GM23338 (cell line): ENCODE results near the gene KDM1A. TPM values are rescaled to one million over a fixed set of nuclear protein-coding genes. Genes with fewer than 3 reads are reported as not detected.

Source experiments
- ATAC-seq: fragments of 200-7000 bp; cut with Tn5 transposase; 3 replicates; pipeline ENCODE4 v1.9.1; 2020
- DNase-seq: peaks from one replicate; pipeline ENCODE4 v3.0.0-alpha.2; 2015; ENCODE audit warnings: low spot score
- H2AFZ ChIP-seq: fragments of 200-600 bp; sonication (generic); 2 replicates; pipeline ENCODE4 v1.8.0; 2016; ENCODE audit warnings: antibody characterized with exemption, mild to moderate bottlenecking, moderate library complexity
- H3F3A ChIP-seq: fragments of 200-600 bp; sonication (generic); replicated peaks from 2 replicates; pipeline ENCODE4 v1.8.0; 2017; ENCODE audit warnings: antibody characterized with exemption, mixed run types, low read depth
- H3K27ac ChIP-seq: fragments of 200-600 bp; sonication (generic); 2 replicates; pipeline ENCODE4 v1.6.1; 2016; ENCODE audit warnings: low read depth
- H3K27me3 ChIP-seq: fragments of 200-600 bp; sonication (generic); 2 replicates; pipeline ENCODE4 v1.8.0; 2016; ENCODE audit warnings: mild to moderate bottlenecking, mixed run types, moderate library complexity; ENCODE audit not compliant: insufficient read depth
- H3K36me3 ChIP-seq: fragments of 200-600 bp; sonication (generic); 2 replicates; pipeline ENCODE4 v1.8.0; 2016; ENCODE audit warnings: mild to moderate bottlenecking; ENCODE audit not compliant: insufficient read depth
- H3K4me1 ChIP-seq: fragments of 200-600 bp; sonication (generic); 2 replicates; pipeline ENCODE4 v1.8.0; 2016; ENCODE audit warnings: mild to moderate bottlenecking, moderate library complexity; ENCODE audit not compliant: insufficient read depth
- H3K4me2 ChIP-seq: fragments of 200-600 bp; sonication (generic); 2 replicates; pipeline ENCODE4 v1.7.1; 2017; ENCODE audit warnings: mixed run types
- H3K4me3 ChIP-seq: fragments of 200-600 bp; sonication (generic); 2 replicates; pipeline ENCODE4 v1.6.1; 2016; ENCODE audit warnings: mixed run types
- H3K79me2 ChIP-seq: fragments of 200-600 bp; sonication (generic); replicated peaks from 2 replicates; pipeline ENCODE4 v1.8.0; 2017; ENCODE audit warnings: mild to moderate bottlenecking; ENCODE audit not compliant: insufficient read depth
- H3K9me2 ChIP-seq: fragments of 200-600 bp; sonication (generic); 2 replicates; pipeline ENCODE4 v1.8.0; 2017; ENCODE audit not compliant: insufficient read depth
- H4K20me1 ChIP-seq: fragments of 200-600 bp; sonication (generic); replicated peaks from 2 replicates; pipeline ENCODE4 v1.8.0; 2017; ENCODE audit warnings: mild to moderate bottlenecking; ENCODE audit not compliant: insufficient read depth
- H3K27ac Mint-ChIP-seq: 2 replicates; pipeline ENCODE4 v1.8.0; 2020; ENCODE audit warnings: inconsistent platforms, mild to moderate bottlenecking, moderate library complexity, mixed read lengths
- H3K27me3 Mint-ChIP-seq: 3 replicates; pipeline ENCODE4 v1.8.0; 2022; ENCODE audit warnings: low read depth, mild to moderate bottlenecking, moderate library complexity, mixed read lengths, inconsistent platforms; ENCODE audit not compliant: insufficient read depth, poor library complexity
- H3K36me3 Mint-ChIP-seq: 3 replicates; pipeline ENCODE4 v1.8.0; 2021; ENCODE audit warnings: low read depth, mild to moderate bottlenecking, inconsistent platforms, moderate library complexity, mixed read lengths
- H3K4me1 Mint-ChIP-seq: 3 replicates; pipeline ENCODE4 v1.8.0; 2020; ENCODE audit warnings: mild to moderate bottlenecking, inconsistent platforms, mixed read lengths
- H3K4me3 Mint-ChIP-seq: 3 replicates; pipeline ENCODE4 v1.8.0; 2021; ENCODE audit warnings: moderate library complexity, mild to moderate bottlenecking, inconsistent platforms, mixed read lengths
- H3K9me3 Mint-ChIP-seq: 3 replicates; pipeline ENCODE4 v1.8.0; 2020; ENCODE audit warnings: moderate library complexity, mild to moderate bottlenecking, inconsistent platforms, mixed read lengths
- CREB1 ChIP-seq: fragments of 250-450 bp; sonication (Bioruptor Pico); IDR thresholded peaks from 2 replicates; pipeline ENCODE4 v1.5.0; 2020; ENCODE audit warnings: low read depth, mild to moderate bottlenecking, moderate library complexity
- EZH2 ChIP-seq: fragments of 200-600 bp; sonication (generic); IDR thresholded peaks from one replicate; pipeline ENCODE4 v1.8.0; 2017; ENCODE audit warnings: antibody characterized with exemption, mild to moderate bottlenecking, low read depth; ENCODE audit not compliant: unreplicated experiment
- EZH2phosphoT487 ChIP-seq: fragments of 200-600 bp; sonication (generic); IDR thresholded peaks from one replicate; pipeline ENCODE4 v1.8.1; 2018; ENCODE audit warnings: antibody characterized with exemption; ENCODE audit not compliant: unreplicated experiment
- JUNB ChIP-seq: IDR thresholded peaks from one replicate; pipeline ENCODE4 v1.6.1; 2016; ENCODE audit warnings: antibody characterized with exemption; ENCODE audit not compliant: unreplicated experiment
- NANOG ChIP-seq: IDR thresholded peaks from 2 replicates; pipeline ENCODE4 v1.6.1; 2016; ENCODE audit warnings: antibody characterized with exemption, borderline replicate concordance
- POLR2AphosphoS5 ChIP-seq: IDR thresholded peaks from 2 replicates; pipeline ENCODE4 v1.6.1; 2016; ENCODE audit warnings: antibody characterized with exemption, low read depth
- STAT1 ChIP-seq: IDR thresholded peaks from one replicate; pipeline ENCODE4 v1.6.1; 2016; ENCODE audit warnings: antibody characterized with exemption; ENCODE audit not compliant: unreplicated experiment
- ZNF114 ChIP-seq: fragments of 250-450 bp; sonication (Bioruptor Pico); IDR thresholded peaks from 2 replicates; pipeline ENCODE4 v1.5.0; 2020; ENCODE audit warnings: mild to moderate bottlenecking, moderate library complexity
- ZNF331 ChIP-seq: fragments of 250-450 bp; sonication (Bioruptor Pico); IDR thresholded peaks from 2 replicates; pipeline ENCODE4 v1.5.0; 2020; ENCODE audit warnings: low read depth, mild to moderate bottlenecking, moderate library complexity
- polyA plus RNA-seq: library from polyadenylated mRNA; unstranded; fragments of >200 nt; fragmentation: Nextera tagmentation; extraction: Ambion mirVana; gene quantifications from 2 replicates; pipeline ENCODE4 v1.2.1, GENCODE V29; 2016
- total RNA-seq: library from RNA; depleted of rRNA; stranded (reverse); fragments of >200 nt; shearing (Covaris generic); gene quantifications from 2 replicates; pipeline ENCODE4 v1.2.3, GENCODE V29; 2014
- TF ChIP-seq, protein P1 (sequence below), 2 experiments: fragments of 200-600 bp in 1 of 2; sonication (generic) in 1 of 2; conservative IDR thresholded peaks; 2 replicates each; pipeline versions ENCODE4 v1.5.1 to v1.6.1; 2016 to 2017; ENCODE audit warnings: antibody characterized with exemption in 2 of 2, low read depth in 2 of 2, mild to moderate bottlenecking in 2 of 2, moderate library complexity in 1 of 2
- TF ChIP-seq, protein P2 (sequence below): fragments of 250-450 bp; sonication (Bioruptor Pico); IDR thresholded peaks from 2 replicates; pipeline ENCODE4 v1.5.0; 2020; ENCODE audit warnings: mild to moderate bottlenecking, moderate library complexity
- TF ChIP-seq, protein P3 (sequence below): IDR thresholded peaks from 2 replicates; pipeline ENCODE4 v1.6.1; 2016; ENCODE audit warnings: antibody characterized with exemption
- TF ChIP-seq, protein P4 (sequence below): IDR thresholded peaks from one replicate; pipeline ENCODE4 v1.6.1; 2018; ENCODE audit warnings: antibody characterized with exemption; ENCODE audit not compliant: unreplicated experiment

KDM1A gene
- total and polyA plus RNA-seq, 2 experiments from 2014 or later = 86.4 to 252 TPM

DNA sequence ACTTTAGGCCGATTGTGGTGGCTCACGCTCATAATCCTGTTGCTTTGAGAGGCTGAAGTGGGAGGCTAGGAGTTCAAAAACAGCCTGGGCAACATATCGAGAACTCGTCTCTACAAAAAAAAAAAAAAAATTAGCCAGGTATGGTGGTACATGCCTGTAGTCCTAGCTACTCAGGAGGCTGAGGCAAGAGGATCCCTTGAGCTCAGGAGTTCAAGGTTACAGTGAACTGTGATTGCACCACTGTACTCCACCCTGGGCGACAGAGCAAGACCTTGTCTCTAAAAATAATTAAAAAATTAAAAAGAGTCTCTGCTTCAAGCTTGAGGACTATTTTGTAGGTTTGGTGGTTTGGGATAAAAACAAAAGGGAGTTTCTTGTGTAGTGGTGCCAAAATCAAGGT lies 21.2 kb downstream of the KDM1A start (continued):
- TF ChIP-seq STAT1 = no peak
- TF ChIP-seq, protein P1, sequence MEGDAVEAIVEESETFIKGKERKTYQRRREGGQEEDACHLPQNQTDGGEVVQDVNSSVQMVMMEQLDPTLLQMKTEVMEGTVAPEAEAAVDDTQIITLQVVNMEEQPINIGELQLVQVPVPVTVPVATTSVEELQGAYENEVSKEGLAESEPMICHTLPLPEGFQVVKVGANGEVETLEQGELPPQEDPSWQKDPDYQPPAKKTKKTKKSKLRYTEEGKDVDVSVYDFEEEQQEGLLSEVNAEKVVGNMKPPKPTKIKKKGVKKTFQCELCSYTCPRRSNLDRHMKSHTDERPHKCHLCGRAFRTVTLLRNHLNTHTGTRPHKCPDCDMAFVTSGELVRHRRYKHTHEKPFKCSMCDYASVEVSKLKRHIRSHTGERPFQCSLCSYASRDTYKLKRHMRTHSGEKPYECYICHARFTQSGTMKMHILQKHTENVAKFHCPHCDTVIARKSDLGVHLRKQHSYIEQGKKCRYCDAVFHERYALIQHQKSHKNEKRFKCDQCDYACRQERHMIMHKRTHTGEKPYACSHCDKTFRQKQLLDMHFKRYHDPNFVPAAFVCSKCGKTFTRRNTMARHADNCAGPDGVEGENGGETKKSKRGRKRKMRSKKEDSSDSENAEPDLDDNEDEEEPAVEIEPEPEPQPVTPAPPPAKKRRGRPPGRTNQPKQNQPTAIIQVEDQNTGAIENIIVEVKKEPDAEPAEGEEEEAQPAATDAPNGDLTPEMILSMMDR (conservative IDR thresholded peaks at IDR 0.05; ENCODE audit: low read depth in 2 of 2) = no peak
- no peak for TF ChIP-seq EZH2
- no peak for TF ChIP-seq CREB1
- no peak for TF ChIP-seq JUNB

DNA sequence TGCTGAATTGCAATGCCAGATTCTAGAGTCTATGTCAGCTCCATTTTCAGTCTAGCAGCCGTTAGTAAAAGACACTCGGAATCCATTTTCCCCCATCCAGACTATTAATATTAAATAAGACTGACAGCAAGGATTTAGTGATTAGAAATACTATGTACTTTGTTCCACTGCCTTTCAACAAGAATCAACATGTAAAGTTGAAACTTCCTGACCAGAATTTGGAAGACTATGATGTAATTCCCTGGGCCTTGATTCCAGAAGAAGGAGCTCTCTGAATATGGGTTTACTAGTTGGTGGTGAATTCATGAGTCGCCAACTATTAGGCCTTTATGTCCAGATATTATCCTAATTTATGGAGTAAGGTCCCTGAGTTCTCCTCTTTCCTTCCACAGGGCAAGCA lies 24.8 kb downstream of the KDM1A start:
- Histone ChIP-seq H2AFZ (no peak overlapping the region), H3K27ac (no peak overlapping the region), H3K79me2 (peaks cover 98% of the 10 kb centered on the region), H3K4me3 (no peak overlapping the region), H4K20me1 (peaks cover 64% of the 10 kb centered on the region), H3K4me2 (no peak overlapping the region), H3K4me1 (peaks cover 2% of the 10 kb centered on the region; the same call in 1 of the 2 replicates), H3K27me3 (no peaks in the 10 kb centered on the region), H3K36me3 (no peaks in the 10 kb centered on the region), H3F3A (no peaks in the 10 kb centered on the region), H3K9me2 (no peaks in the 10 kb centered on the region)
- H3K27me3 Mint-ChIP-seq = no peaks in the 10 kb centered on the region
- peaks cover 10% of the 10 kb centered on the region; the same call in 2 of the 3 replicates for H3K36me3 Mint-ChIP-seq
- DNase-seq (no peak), ATAC-seq (no peak)
- H3K27ac Mint-ChIP-seq = no peak overlapping the region
- H3K4me3 Mint-ChIP-seq = no peak overlapping the region
- H3K4me1 Mint-ChIP-seq = peaks cover 26% of the 10 kb centered on the region
- no peaks in the 10 kb centered on the region for H3K9me3 Mint-ChIP-seq
- TF ChIP-seq, protein P2, sequence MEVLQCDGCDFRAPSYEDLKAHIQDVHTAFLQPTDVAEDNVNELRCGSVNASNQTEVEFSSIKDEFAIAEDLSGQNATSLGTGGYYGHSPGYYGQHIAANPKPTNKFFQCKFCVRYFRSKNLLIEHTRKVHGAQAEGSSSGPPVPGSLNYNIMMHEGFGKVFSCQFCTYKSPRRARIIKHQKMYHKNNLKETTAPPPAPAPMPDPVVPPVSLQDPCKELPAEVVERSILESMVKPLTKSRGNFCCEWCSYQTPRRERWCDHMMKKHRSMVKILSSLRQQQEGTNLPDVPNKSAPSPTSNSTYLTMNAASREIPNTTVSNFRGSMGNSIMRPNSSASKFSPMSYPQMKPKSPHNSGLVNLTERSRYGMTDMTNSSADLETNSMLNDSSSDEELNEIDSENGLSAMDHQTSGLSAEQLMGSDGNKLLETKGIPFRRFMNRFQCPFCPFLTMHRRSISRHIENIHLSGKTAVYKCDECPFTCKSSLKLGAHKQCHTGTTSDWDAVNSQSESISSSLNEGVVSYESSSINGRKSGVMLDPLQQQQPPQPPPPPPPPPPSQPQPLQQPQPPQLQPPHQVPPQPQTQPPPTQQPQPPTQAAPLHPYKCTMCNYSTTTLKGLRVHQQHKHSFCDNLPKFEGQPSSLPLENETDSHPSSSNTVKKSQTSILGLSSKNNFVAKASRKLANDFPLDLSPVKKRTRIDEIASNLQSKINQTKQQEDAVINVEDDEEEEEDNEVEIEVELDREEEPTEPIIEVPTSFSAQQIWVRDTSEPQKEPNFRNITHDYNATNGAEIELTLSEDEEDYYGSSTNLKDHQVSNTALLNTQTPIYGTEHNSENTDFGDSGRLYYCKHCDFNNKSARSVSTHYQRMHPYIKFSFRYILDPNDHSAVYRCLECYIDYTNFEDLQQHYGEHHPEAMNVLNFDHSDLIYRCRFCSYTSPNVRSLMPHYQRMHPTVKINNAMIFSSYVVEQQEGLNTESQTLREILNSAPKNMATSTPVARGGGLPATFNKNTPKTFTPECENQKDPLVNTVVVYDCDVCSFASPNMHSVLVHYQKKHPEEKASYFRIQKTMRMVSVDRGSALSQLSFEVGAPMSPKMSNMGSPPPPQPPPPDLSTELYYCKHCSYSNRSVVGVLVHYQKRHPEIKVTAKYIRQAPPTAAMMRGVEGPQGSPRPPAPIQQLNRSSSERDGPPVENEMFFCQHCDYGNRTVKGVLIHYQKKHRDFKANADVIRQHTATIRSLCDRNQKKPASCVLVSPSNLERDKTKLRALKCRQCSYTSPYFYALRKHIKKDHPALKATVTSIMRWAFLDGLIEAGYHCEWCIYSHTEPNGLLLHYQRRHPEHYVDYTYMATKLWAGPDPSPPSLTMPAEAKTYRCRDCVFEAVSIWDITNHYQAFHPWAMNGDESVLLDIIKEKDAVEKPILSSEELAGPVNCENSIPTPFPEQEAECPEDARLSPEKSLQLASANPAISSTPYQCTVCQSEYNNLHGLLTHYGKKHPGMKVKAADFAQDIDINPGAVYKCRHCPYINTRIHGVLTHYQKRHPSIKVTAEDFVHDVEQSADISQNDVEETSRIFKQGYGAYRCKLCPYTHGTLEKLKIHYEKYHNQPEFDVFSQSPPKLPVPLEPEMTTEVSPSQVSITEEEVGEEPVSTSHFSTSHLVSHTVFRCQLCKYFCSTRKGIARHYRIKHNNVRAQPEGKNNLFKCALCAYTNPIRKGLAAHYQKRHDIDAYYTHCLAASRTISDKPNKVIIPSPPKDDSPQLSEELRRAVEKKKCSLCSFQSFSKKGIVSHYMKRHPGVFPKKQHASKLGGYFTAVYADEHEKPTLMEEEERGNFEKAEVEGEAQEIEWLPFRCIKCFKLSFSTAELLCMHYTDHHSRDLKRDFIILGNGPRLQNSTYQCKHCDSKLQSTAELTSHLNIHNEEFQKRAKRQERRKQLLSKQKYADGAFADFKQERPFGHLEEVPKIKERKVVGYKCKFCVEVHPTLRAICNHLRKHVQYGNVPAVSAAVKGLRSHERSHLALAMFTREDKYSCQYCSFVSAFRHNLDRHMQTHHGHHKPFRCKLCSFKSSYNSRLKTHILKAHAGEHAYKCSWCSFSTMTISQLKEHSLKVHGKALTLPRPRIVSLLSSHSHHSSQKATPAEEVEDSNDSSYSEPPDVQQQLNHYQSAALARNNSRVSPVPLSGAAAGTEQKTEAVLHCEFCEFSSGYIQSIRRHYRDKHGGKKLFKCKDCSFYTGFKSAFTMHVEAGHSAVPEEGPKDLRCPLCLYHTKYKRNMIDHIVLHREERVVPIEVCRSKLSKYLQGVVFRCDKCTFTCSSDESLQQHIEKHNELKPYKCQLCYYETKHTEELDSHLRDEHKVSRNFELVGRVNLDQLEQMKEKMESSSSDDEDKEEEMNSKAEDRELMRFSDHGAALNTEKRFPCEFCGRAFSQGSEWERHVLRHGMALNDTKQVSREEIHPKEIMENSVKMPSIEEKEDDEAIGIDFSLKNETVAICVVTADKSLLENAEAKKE = no peak
- TF ChIP-seq ZNF331 (CRISPR knock-in tag) (no peak), CREB1 (no peak), JUNB (no peak), STAT1 (no peak), NANOG (no peak), POLR2AphosphoS5 (no peak), EZH2 (no peak), EZH2phosphoT487 (no peak), ZNF114 (CRISPR knock-in tag) (no peak)
- TF ChIP-seq, protein P3, sequence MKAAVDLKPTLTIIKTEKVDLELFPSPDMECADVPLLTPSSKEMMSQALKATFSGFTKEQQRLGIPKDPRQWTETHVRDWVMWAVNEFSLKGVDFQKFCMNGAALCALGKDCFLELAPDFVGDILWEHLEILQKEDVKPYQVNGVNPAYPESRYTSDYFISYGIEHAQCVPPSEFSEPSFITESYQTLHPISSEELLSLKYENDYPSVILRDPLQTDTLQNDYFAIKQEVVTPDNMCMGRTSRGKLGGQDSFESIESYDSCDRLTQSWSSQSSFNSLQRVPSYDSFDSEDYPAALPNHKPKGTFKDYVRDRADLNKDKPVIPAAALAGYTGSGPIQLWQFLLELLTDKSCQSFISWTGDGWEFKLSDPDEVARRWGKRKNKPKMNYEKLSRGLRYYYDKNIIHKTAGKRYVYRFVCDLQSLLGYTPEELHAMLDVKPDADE = no peak
- TF ChIP-seq, protein P4, sequence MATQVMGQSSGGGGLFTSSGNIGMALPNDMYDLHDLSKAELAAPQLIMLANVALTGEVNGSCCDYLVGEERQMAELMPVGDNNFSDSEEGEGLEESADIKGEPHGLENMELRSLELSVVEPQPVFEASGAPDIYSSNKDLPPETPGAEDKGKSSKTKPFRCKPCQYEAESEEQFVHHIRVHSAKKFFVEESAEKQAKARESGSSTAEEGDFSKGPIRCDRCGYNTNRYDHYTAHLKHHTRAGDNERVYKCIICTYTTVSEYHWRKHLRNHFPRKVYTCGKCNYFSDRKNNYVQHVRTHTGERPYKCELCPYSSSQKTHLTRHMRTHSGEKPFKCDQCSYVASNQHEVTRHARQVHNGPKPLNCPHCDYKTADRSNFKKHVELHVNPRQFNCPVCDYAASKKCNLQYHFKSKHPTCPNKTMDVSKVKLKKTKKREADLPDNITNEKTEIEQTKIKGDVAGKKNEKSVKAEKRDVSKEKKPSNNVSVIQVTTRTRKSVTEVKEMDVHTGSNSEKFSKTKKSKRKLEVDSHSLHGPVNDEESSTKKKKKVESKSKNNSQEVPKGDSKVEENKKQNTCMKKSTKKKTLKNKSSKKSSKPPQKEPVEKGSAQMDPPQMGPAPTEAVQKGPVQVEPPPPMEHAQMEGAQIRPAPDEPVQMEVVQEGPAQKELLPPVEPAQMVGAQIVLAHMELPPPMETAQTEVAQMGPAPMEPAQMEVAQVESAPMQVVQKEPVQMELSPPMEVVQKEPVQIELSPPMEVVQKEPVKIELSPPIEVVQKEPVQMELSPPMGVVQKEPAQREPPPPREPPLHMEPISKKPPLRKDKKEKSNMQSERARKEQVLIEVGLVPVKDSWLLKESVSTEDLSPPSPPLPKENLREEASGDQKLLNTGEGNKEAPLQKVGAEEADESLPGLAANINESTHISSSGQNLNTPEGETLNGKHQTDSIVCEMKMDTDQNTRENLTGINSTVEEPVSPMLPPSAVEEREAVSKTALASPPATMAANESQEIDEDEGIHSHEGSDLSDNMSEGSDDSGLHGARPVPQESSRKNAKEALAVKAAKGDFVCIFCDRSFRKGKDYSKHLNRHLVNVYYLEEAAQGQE = no peak
